Measurements from ENCODE around the gene FTCDNL1. TPM values are rescaled to one million over a fixed set of nuclear protein-coding genes. Genes with fewer than 3 reads are reported as not detected.

Gene FTCDNL1
- total RNA-seq, 4 donors from 2014 or later: 1.9 to 4.5 (median 3.0) TPM

- no peak for DNase-seq (ENCODE audit: low spot score)
- ATAC-seq (ENCODE audit: low FRiP score): no peak
- TF ChIP-seq CTCF (IDR thresholded peaks at IDR 0.05): no peak
Observed at GRCh38 chr2:199847181-199847864, 3.7 kb downstream of the FTCDNL1 start.

DNA sequence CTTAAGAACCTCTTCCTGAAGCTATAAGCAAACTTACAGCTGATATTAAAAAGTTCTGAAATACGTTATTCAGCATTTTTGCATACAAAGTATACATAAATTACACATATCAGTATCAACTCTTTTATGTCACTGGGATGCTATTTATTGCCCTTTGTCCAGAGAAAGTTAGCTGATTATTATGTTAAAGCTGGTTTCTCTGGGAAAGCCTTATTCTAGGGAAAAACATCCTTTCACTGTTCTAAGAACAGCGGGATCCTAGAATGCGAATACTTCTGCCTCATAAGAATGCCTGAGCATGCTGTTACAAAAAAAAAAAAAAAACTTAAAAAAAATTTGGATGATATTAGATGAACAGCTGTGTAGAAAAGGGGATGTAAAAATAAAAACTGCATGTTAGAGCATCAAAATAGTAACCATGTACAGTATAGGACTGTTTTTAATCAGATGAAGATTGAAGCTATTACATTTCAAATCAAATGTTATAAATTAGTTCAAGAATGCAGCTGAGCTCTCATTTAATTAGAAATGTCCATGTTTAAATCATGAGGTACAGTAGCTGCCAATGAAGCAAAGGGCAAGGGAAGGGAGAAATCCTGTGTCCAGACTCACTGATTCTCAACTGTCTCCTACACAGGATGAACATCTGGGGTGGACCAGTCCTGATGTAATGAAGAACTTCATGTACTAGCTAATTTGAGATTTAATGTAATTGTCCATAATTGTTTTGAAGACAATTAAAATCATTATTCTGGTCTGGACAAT, 8.2 kb downstream of the FTCDNL1 start:
- DNase-seq (ENCODE audit: low spot score) (no peak), ATAC-seq (ENCODE audit: low FRiP score) (no peak)
- TF ChIP-seq CTCF (IDR thresholded peaks at IDR 0.05): no peak

DNA sequence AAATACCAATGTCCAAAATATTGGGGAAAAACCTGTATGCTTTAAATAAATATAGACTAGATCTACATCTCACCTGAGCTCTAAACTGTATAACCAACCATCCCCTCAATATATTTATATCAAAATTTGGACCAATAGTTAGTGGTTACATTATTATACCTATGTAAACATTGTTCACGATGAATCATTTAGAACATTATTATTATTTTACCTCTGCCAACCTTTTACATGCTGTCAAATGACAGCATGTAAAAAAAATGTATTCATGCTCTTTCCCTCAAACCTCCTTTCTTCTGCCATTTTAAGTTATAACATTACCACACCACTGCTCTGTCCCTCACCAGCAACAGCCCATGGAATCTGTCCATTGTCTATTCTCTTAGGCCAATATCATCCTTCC, 9.6 kb downstream of the FTCDNL1 start:
- ATAC-seq (ENCODE audit: low FRiP score): no peak
- no peak for DNase-seq (ENCODE audit: low spot score)
- no peak for TF ChIP-seq CTCF (IDR thresholded peaks at IDR 0.05)

GRCh38 chr2:199838399-199838798, 12.6 kb downstream of the FTCDNL1 start:
- ATAC-seq (ENCODE audit: low FRiP score) (no peak), DNase-seq (ENCODE audit: low spot score) (no peak)
- TF ChIP-seq CTCF (IDR thresholded peaks at IDR 0.05): no peak

- no peak for TF ChIP-seq CTCF (IDR thresholded peaks at IDR 0.05)
- ATAC-seq (ENCODE audit: low FRiP score): no peak
- no peak for DNase-seq (ENCODE audit: low spot score)
Observed at GRCh38 chr2:199836943-199837342, 14.0 kb downstream of the FTCDNL1 start.

GRCh38 chr2:199833525-199833924, 17.5 kb downstream of the FTCDNL1 start:
- ATAC-seq (ENCODE audit: low FRiP score) (no peak), DNase-seq (ENCODE audit: low spot score) (no peak)
- no peak for TF ChIP-seq CTCF (IDR thresholded peaks at IDR 0.05)

GRCh38 chr2:199830531-199830930, 20.5 kb downstream of the FTCDNL1 start:
- ATAC-seq (ENCODE audit: low FRiP score) (no peak), DNase-seq (ENCODE audit: low spot score) (no peak)
- no peak for TF ChIP-seq CTCF (IDR thresholded peaks at IDR 0.05)

All from omental fat pad (tissue), 4 donors.